Stomach (tissue), 4 donors: ENCODE measurements around the gene PDXP.
A peak's percentile ranks its signal among the peaks of the same experiment; 100 is the strongest.

Experiments used
- EP300 ChIP-seq: sonication (generic); formaldehyde crosslinking; IDR thresholded peaks from one replicate; pipeline ENCODE4 v1.6.1; 2017; ENCODE audit warnings: antibody characterized with exemption
- POLR2A ChIP-seq, 4 donors: fragments of 450-650 bp; IDR thresholded peaks; one replicate each; pipeline ENCODE4 v1.6.1; 2016; ENCODE audit warnings: antibody characterized with exemption in 4 of 4, control low read depth in 2 of 4, mild to moderate bottlenecking in 1 of 4, moderate library complexity in 1 of 4
- POLR2AphosphoS5 ChIP-seq, 3 donors: sonication (generic); formaldehyde crosslinking; IDR thresholded peaks; one replicate each; pipeline ENCODE4 v1.6.1; 2016; ENCODE audit warnings: antibody characterized with exemption in 3 of 3
- TF ChIP-seq, protein P1 (sequence below), 7 experiments: fragments of 450-650 bp in 4 of 7; fragments of 200-600 bp in 3 of 7; sonication (generic) in 3 of 7; IDR thresholded peaks; one replicate each; pipeline ENCODE4 v1.5.1; 2016 to 2019; ENCODE audit warnings: antibody characterized with exemption in 7 of 7, control low read depth in 2 of 7, mild to moderate bottlenecking in 1 of 7

GRCh38 chr22:37643225-37643847, 15.2 kb upstream of the PDXP start:
- TF ChIP-seq, protein P1, sequence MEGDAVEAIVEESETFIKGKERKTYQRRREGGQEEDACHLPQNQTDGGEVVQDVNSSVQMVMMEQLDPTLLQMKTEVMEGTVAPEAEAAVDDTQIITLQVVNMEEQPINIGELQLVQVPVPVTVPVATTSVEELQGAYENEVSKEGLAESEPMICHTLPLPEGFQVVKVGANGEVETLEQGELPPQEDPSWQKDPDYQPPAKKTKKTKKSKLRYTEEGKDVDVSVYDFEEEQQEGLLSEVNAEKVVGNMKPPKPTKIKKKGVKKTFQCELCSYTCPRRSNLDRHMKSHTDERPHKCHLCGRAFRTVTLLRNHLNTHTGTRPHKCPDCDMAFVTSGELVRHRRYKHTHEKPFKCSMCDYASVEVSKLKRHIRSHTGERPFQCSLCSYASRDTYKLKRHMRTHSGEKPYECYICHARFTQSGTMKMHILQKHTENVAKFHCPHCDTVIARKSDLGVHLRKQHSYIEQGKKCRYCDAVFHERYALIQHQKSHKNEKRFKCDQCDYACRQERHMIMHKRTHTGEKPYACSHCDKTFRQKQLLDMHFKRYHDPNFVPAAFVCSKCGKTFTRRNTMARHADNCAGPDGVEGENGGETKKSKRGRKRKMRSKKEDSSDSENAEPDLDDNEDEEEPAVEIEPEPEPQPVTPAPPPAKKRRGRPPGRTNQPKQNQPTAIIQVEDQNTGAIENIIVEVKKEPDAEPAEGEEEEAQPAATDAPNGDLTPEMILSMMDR (IDR thresholded peaks at IDR 0.05), result peak in 5 of 7 experiments; percentile 80 to 97 (median 91)
- TF ChIP-seq EP300 (no peak), POLR2A (IDR thresholded peaks at IDR 0.05) (no peak), POLR2AphosphoS5 (IDR thresholded peaks at IDR 0.05) (peak in 1 of 3 donors; percentile 63)
